HG03457 (cell line): ENCODE measurements around the gene POLRMT.
"Not testable (repeated sequence)": the region's sequence is repeated elsewhere in the genome, so short reads cannot be mapped to it uniquely, and the experiment has no call there.

ENCODE experiments used
- ATAC-seq: cut with Tn5 transposase; IDR thresholded peaks from one replicate; pipeline ENCODE4 v1.9.1; 2021; ENCODE audit warnings: moderate number of reproducible peaks; ENCODE audit not compliant: unreplicated experiment

Gene POLRMT

GRCh38 chr19:629515-629914 lies 3.8 kb downstream of the POLRMT start:
- not testable (repeated sequence) for ATAC-seq

DNA sequence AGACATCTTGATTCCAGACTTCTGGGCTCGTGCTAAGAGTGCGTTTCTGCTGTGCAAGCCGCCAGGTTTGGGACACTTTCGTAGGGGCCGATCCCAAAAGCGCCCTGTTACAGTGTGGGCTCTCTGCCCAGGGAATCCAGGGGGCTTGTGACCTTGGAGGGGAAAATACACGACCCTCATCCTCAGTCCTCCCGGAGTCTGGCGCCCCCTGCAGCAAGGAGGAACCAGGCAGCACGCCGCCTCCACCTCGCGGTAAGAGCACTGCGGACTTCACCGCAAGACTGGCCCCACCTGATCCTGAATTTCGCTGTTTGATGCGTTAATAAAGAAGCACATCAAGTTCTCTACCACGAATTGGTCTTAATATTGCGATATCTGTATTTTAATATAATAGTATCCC lies 5.2 kb downstream of the POLRMT start:
- no peak for ATAC-seq

- not testable (repeated sequence) for ATAC-seq
Measured at GRCh38 chr19:626566-626965, 6.8 kb downstream of the POLRMT start.

DNA sequence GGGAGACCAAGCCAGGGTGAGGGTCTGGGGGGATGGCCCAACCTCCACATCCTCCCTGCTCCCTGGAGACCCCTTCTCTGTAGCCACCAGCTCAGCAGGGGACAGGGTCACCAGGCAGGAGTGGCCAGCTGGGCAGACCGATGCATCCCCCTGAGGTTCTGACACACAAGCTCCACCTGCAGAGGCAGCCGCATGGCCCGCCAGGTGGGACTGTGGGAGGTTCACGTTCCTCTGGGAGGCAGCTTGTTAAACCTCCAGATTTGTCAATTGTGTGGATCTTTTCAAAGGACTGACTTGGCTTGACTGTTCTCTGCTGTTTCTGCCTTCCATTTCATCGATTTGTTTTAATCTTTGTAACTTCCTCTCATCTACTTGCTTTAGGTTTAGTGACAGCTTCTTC lies 8.1 kb downstream of the POLRMT start:
- ATAC-seq = no peak

GRCh38 chr19:624433-625109 lies 8.8 kb downstream of the POLRMT start:
- ATAC-seq = no peak

DNA sequence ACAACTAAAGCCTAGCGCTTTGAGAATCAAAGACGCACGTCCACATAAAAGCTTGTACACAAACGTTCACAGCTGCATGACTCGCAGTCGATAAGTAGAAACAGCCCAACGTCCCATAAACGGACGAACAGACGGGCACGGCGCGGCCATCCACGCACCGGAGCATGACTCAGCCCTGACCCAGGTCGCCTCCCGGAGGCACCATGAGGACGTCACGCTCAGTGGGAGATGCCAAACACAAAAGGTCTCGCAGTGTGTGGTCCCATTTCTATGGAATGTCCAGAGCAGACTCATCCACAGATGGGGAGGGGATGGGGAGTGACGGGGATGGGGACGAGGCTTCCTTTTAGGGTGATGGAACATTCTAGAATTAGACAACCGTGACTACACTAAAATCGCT lies 9.4 kb downstream of the POLRMT start:
- ATAC-seq = no peak

DNA sequence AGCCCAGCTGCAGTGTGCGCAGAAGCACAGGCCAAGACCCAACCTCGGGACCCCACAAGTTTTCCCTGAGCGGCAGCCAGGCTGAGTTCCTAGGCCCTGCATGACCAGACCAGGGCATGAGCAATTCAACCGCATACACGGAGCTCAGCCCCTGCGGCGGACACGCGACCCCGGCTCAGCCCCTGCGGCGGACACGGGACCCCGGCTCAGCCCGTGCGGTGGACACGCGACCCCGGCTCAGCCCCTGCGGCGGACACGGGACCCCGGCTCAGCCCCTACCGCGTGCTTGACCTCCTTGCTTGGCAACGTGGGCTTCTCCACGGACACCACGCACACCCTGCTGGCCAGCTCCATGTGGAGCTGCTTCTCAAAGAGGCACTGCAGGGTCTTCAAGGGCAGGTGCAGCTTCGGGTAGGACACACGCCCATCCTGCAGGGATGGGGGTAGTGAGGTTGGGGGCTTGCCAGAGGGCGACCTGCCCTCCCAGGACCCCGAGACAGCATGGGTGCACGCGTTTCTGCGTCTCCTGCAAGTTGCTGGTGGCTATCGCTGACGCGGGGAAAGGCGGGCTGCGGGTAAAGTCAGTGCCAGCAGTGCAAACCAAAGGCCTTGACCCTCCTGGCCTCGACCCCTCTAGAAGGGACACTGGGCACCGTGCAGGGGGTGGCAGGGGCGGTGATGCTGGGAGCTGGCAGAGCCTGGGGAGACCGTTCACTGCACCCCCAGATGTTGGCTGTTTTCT lies 10.0 kb downstream of the POLRMT start:
- no peak for ATAC-seq

- no peak for ATAC-seq
Measured at GRCh38 chr19:622666-623065, 10.7 kb downstream of the POLRMT start.

DNA sequence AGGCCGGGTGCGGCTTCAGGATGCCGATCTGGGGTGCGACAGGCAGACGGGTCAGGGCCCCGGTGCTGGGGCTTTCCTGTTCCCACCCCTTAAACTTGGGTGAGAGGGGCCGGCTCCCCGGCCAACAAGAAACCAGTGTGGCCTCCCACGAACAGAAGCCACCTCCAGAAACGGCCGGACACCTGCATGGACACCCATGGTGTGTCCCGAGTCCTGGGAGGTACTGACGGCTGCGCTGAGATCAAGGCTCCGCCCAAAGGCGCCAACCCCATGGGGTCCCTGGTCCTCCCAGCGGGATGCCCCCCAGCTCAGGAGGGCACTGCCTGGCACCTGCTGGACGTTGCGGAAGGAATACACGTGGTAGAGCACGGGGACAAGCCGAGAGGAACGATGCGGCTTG lies 11.5 kb downstream of the POLRMT start:
- no peak for ATAC-seq

DNA sequence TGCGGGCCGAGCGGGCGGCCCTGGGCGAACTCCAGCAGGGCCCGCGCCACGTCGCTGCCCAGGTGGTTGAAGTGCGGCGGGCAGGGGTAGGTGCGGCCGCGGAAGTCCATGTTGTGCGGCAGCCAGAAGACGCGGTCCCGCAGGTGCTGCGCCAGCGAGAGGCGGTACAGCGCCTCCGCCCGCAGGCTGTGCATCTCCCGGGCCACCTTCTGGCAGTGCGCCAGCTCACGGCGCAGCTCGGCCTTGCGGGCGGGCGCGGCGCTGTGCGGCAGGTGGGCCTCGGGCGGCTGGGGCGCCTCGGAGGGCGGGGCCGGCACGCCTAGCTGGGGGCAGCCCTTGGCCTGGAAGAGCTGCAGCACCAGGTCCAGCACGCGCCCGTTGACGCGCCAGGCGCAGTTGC lies 12.1 kb downstream of the POLRMT start:
- not testable (repeated sequence) for ATAC-seq

GRCh38 chr19:620166-620862 lies 13.0 kb downstream of the POLRMT start:
- no peak for ATAC-seq

- ATAC-seq = no peak
Measured at GRCh38 chr19:619286-620002, 13.9 kb downstream of the POLRMT start.

GRCh38 chr19:618674-619285 lies 14.6 kb downstream of the POLRMT start:
- ATAC-seq = no peak

- no peak for ATAC-seq
Measured at GRCh38 chr19:618247-618619, 15.1 kb downstream of the POLRMT start.

- ATAC-seq = no peak
Measured at GRCh38 chr19:617551-618246, 15.6 kb downstream of the POLRMT start.

DNA sequence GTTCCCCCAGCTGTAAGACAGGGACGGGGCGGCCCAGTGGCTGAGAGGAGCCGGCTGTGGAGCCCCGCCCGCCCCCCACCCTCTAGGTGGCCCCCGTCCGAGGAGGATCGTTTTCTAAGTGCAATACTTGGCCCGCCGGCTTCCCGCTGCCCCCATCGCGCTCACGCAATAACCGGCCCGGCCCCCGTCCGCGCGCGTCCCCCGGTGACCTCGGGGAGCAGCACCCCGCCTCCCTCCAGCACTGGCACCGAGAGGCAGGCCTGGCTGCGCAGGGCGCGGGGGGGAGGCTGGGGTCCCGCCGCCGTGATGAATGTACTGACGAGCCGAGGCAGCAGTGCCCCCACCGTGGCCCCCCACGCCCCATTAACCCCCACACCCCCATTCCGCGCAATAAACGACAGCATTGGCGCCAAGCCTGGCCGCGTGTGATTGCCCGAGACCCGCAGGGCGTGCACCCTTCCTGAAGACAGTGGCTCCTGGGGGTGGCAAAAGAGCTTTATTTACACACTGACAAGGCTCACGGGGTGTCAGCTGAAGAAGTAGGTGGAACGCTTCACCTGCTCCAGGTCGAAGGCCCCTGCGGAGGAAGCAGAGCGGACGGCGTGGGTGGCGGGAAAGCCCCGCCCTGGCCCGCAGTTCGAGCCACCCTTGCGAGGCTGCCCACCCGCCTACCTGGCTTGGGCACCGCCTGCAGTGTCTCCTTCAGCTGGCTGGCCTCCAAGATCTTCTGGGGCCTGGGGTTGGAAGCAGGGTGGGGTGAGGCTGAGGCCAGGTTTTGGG lies 16.4 kb downstream of the POLRMT start:
- no peak for ATAC-seq

- ATAC-seq = no peak
Measured at GRCh38 chr19:616062-616700, 17.2 kb downstream of the POLRMT start.

GRCh38 chr19:615619-616018 lies 17.7 kb downstream of the POLRMT start:
- no peak for ATAC-seq
